ENCODE results near the gene FAM114A2.
A peak's percentile ranks its signal among the peaks of the same experiment; 100 is the strongest.
"Not testable (repeated sequence)": the region's sequence is repeated elsewhere in the genome, so short reads cannot be mapped to it uniquely, and the experiment has no call there.

FAM114A2 gene

GRCh38 chr5:154038707-154039457 is at the start of gene FAM114A2, which contains the start of gene MFAP3:
Gene FAM114A2, minus strand, starts transcription at chr5:154038910. Its CDS starts 3,957 bp downstream, at chr5:154034953.
Gene MFAP3, plus strand, starts transcription at chr5:154038967. Its CDS starts 10,756 bp downstream, at chr5:154049723.
- DNase-seq: peak; percentile 47

GRCh38 chr5:154087260-154087659 is 48.5 kb upstream of the FAM114A2 start:
- DNase-seq: peak; percentile 24

GRCh38 chr5:154086641-154087040 is 47.9 kb upstream of the FAM114A2 start:
- DNase-seq: no peak

GRCh38 chr5:154086146-154086545 is 47.4 kb upstream of the FAM114A2 start:
- DNase-seq: no peak

GRCh38 chr5:154084062-154084639 is 45.4 kb upstream of the FAM114A2 start:
- no peak for DNase-seq

GRCh38 chr5:154081246-154081645 is 42.5 kb upstream of the FAM114A2 start:
- no peak for DNase-seq

GRCh38 chr5:154078272-154078671 is 39.6 kb upstream of the FAM114A2 start:
- no peak for DNase-seq

- DNase-seq: no peak
These were observed 39.0 kb upstream of the FAM114A2 start for GRCh38 chr5:154077696-154078095.

- no peak for DNase-seq
These were observed 37.7 kb upstream of the FAM114A2 start for GRCh38 chr5:154076240-154076922.

- no peak for DNase-seq
These were observed 33.9 kb upstream of the FAM114A2 start for GRCh38 chr5:154072414-154073171.

- DNase-seq: no peak
These were observed 33.2 kb upstream of the FAM114A2 start for GRCh38 chr5:154071799-154072413.

GRCh38 chr5:154069854-154070253 is 31.1 kb upstream of the FAM114A2 start:
- DNase-seq: not testable (repeated sequence)

- DNase-seq: no peak
These were observed 27.3 kb upstream of the FAM114A2 start for GRCh38 chr5:154065971-154066370.

GRCh38 chr5:154063372-154063771 is 24.7 kb upstream of the FAM114A2 start:
- no peak for DNase-seq

- no peak for DNase-seq
These were observed 21.9 kb upstream of the FAM114A2 start for GRCh38 chr5:154060606-154061005.

GRCh38 chr5:154059583-154059982 is 20.9 kb upstream of the FAM114A2 start:
- no peak for DNase-seq

- DNase-seq: no peak
These were observed 20.3 kb upstream of the FAM114A2 start for GRCh38 chr5:154059039-154059430.

GRCh38 chr5:154058055-154059038 is 19.6 kb upstream of the FAM114A2 start:
- DNase-seq: no peak

GRCh38 chr5:154055201-154055600 is 16.5 kb upstream of the FAM114A2 start:
- no peak for DNase-seq

- DNase-seq: no peak
These were observed 14.8 kb upstream of the FAM114A2 start for GRCh38 chr5:154053468-154053867.

- no peak for DNase-seq
These were observed 10.9 kb upstream of the FAM114A2 start for GRCh38 chr5:154049636-154050035.
